ENCODE measurements around the gene RUNX3. TPM values are rescaled to one million over a fixed set of nuclear protein-coding genes. Genes with fewer than 3 reads are reported as not detected.

RUNX3 gene
- polyA plus RNA-seq, 4 donors, result 1.1 to 5.4 (median 3.6) TPM

- Histone ChIP-seq H3K27ac (ENCODE audit: low read depth in 1 of 3, low read length in 2 of 3) (peak overlapping the region in 2 of 3 donors; percentile 78 to 79), H3K4me1 (ENCODE audit: control insufficient read depth in 3 of 3, insufficient read depth in 2 of 3, low read depth in 1 of 3, low read length in 2 of 3) (peaks cover 0 to 59% (median 2%) of the 10 kb centered on the region in 3 donors), H3K4me3 (ENCODE audit: low read depth in 1 of 3, low read length in 3 of 3) (no peak overlapping the region), H3K27me3 (ENCODE audit: control insufficient read depth in 3 of 3, insufficient read depth in 3 of 3, low read length in 3 of 3) (no peaks in the 10 kb centered on the region), H3K9me3 (ENCODE audit: control insufficient read depth in 2 of 2, insufficient read depth in 1 of 2, low read depth in 1 of 2, low read length in 1 of 2) (no peaks in the 10 kb centered on the region), H3K36me3 (ENCODE audit: control insufficient read depth in 3 of 3, insufficient read depth in 2 of 3, low read depth in 1 of 3, low read length in 3 of 3) (no peaks in the 10 kb centered on the region)
- DNase-seq (peak; percentile 89 to 93), FAIRE-seq (no peak)
- WGBS, 3 donors, result 11 to 25% (median 13%) methylated on average over 8 of the region's 8 CpGs
These were observed 65.7 kb downstream of the RUNX3 start for GRCh38 chr1:24864370-24864777.

GRCh38 chr1:24862775-24863483 lies 67.1 kb downstream of the RUNX3 start:
- peak overlapping the region in 1 of 3 donors; percentile 79 for H3K27ac ChIP-seq (ENCODE audit: low read depth in 1 of 3, low read length in 2 of 3)
- DNase-seq (no peak), FAIRE-seq (no peak)
- WGBS, 3 donors, result 76 to 83% (median 78%) methylated on average over 12 of the region's 12 CpGs
- no peak overlapping the region for H3K4me3 ChIP-seq (ENCODE audit: low read depth in 1 of 3, low read length in 3 of 3)
- no peaks in the 10 kb centered on the region for H3K27me3 ChIP-seq (ENCODE audit: control insufficient read depth in 3 of 3, insufficient read depth in 3 of 3, low read length in 3 of 3)
- peaks cover 0 to 63% (median 2%) of the 10 kb centered on the region in 3 donors for H3K4me1 ChIP-seq (ENCODE audit: control insufficient read depth in 3 of 3, insufficient read depth in 2 of 3, low read depth in 1 of 3, low read length in 2 of 3)
- H3K36me3 ChIP-seq (ENCODE audit: control insufficient read depth in 3 of 3, insufficient read depth in 2 of 3, low read depth in 1 of 3, low read length in 3 of 3), result no peaks in the 10 kb centered on the region
- H3K9me3 ChIP-seq (ENCODE audit: control insufficient read depth in 2 of 2, insufficient read depth in 1 of 2, low read depth in 1 of 2, low read length in 1 of 2), result no peaks in the 10 kb centered on the region

- Histone ChIP-seq H3K27ac (ENCODE audit: low read depth in 1 of 3, low read length in 2 of 3) (peak overlapping the region in 1 of 3 donors; percentile 79), H3K27me3 (ENCODE audit: control insufficient read depth in 3 of 3, insufficient read depth in 3 of 3, low read length in 3 of 3) (no peaks in the 10 kb centered on the region), H3K9me3 (ENCODE audit: control insufficient read depth in 2 of 2, insufficient read depth in 1 of 2, low read depth in 1 of 2, low read length in 1 of 2) (peaks cover 0 to 3% of the 10 kb centered on the region in 2 donors), H3K36me3 (ENCODE audit: control insufficient read depth in 3 of 3, insufficient read depth in 2 of 3, low read depth in 1 of 3, low read length in 3 of 3) (no peaks in the 10 kb centered on the region), H3K4me1 (ENCODE audit: control insufficient read depth in 3 of 3, insufficient read depth in 2 of 3, low read depth in 1 of 3, low read length in 2 of 3) (peaks cover 0 to 71% (median 2%) of the 10 kb centered on the region in 3 donors), H3K4me3 (ENCODE audit: low read depth in 1 of 3, low read length in 3 of 3) (no peak overlapping the region)
- DNase-seq, result peak; percentile 69 to 71
- FAIRE-seq, result no peak
- 30 to 51% (median 47%) methylated on average over 28 of the region's 28 CpGs for WGBS, 3 donors
These were observed 68.0 kb downstream of the RUNX3 start for GRCh38 chr1:24861821-24862727.

GRCh38 chr1:24860841-24861240 lies 69.2 kb downstream of the RUNX3 start:
- Histone ChIP-seq H3K27ac (ENCODE audit: low read depth in 1 of 3, low read length in 2 of 3) (no peak overlapping the region), H3K27me3 (ENCODE audit: control insufficient read depth in 3 of 3, insufficient read depth in 3 of 3, low read length in 3 of 3) (no peaks in the 10 kb centered on the region), H3K4me3 (ENCODE audit: low read depth in 1 of 3, low read length in 3 of 3) (no peak overlapping the region), H3K4me1 (ENCODE audit: control insufficient read depth in 3 of 3, insufficient read depth in 2 of 3, low read depth in 1 of 3, low read length in 2 of 3) (peaks cover 0 to 62% (median 2%) of the 10 kb centered on the region in 3 donors), H3K36me3 (ENCODE audit: control insufficient read depth in 3 of 3, insufficient read depth in 2 of 3, low read depth in 1 of 3, low read length in 3 of 3) (no peaks in the 10 kb centered on the region), H3K9me3 (ENCODE audit: control insufficient read depth in 2 of 2, insufficient read depth in 1 of 2, low read depth in 1 of 2, low read length in 1 of 2) (peaks cover 0 to 4% of the 10 kb centered on the region in 2 donors)
- WGBS, 3 donors, result 36 to 72% (median 46%) methylated on average over 13 to 15 of the region's 15 CpGs
- DNase-seq, result peak in 1 of 2 donors; percentile 64
- FAIRE-seq, result no peak

GRCh38 chr1:24859063-24860010 lies 70.7 kb downstream of the RUNX3 start:
- Histone ChIP-seq H3K27me3 (ENCODE audit: control insufficient read depth in 3 of 3, insufficient read depth in 3 of 3, low read length in 3 of 3) (no peaks in the 10 kb centered on the region), H3K27ac (ENCODE audit: low read depth in 1 of 3, low read length in 2 of 3) (no peak overlapping the region), H3K9me3 (ENCODE audit: control insufficient read depth in 2 of 2, insufficient read depth in 1 of 2, low read depth in 1 of 2, low read length in 1 of 2) (peaks cover 0 to 4% of the 10 kb centered on the region in 2 donors), H3K4me3 (ENCODE audit: low read depth in 1 of 3, low read length in 3 of 3) (no peak overlapping the region), H3K4me1 (ENCODE audit: control insufficient read depth in 3 of 3, insufficient read depth in 2 of 3, low read depth in 1 of 3, low read length in 2 of 3) (peaks cover 0 to 50% (median 2%) of the 10 kb centered on the region in 3 donors), H3K36me3 (ENCODE audit: control insufficient read depth in 3 of 3, insufficient read depth in 2 of 3, low read depth in 1 of 3, low read length in 3 of 3) (no peaks in the 10 kb centered on the region)
- WGBS, 3 donors, result 84 to 87% (median 87%) methylated on average over 10 of the region's 10 CpGs
- no peak for DNase-seq
- FAIRE-seq, result no peak

- H3K36me3 ChIP-seq (ENCODE audit: control insufficient read depth in 3 of 3, insufficient read depth in 2 of 3, low read depth in 1 of 3, low read length in 3 of 3), result no peaks in the 10 kb centered on the region
- H3K4me1 ChIP-seq (ENCODE audit: control insufficient read depth in 3 of 3, insufficient read depth in 2 of 3, low read depth in 1 of 3, low read length in 2 of 3), result peaks cover 0 to 41% (median 2%) of the 10 kb centered on the region in 3 donors
- peaks cover 0 to 4% of the 10 kb centered on the region in 2 donors for H3K9me3 ChIP-seq (ENCODE audit: control insufficient read depth in 2 of 2, insufficient read depth in 1 of 2, low read depth in 1 of 2, low read length in 1 of 2)
- no peak overlapping the region for H3K4me3 ChIP-seq (ENCODE audit: low read depth in 1 of 3, low read length in 3 of 3)
- 61 to 85% (median 78%) methylated on average over 1 of the region's 1 CpG for whole genome bisulfite sequencing, 3 donors
- DNase-seq (no peak), FAIRE-seq (no peak)
- H3K27ac ChIP-seq (ENCODE audit: low read depth in 1 of 3, low read length in 2 of 3), result no peak overlapping the region
- H3K27me3 ChIP-seq (ENCODE audit: control insufficient read depth in 3 of 3, insufficient read depth in 3 of 3, low read length in 3 of 3), result no peaks in the 10 kb centered on the region
These were observed 71.8 kb downstream of the RUNX3 start for GRCh38 chr1:24858277-24858676.

- H3K4me1 ChIP-seq (ENCODE audit: control insufficient read depth in 3 of 3, insufficient read depth in 2 of 3, low read depth in 1 of 3, low read length in 2 of 3), result peaks cover 0 to 34% (median under 1%) of the 10 kb centered on the region in 3 donors
- no peak for FAIRE-seq
- peak overlapping the region in 1 of 3 donors; percentile 50 for H3K27ac ChIP-seq (ENCODE audit: low read depth in 1 of 3, low read length in 2 of 3)
- 28 to 66% (median 50%) methylated on average over 6 of the region's 6 CpGs for WGBS, 3 donors
- DNase-seq, result peak; percentile 44 to 67
- no peaks in the 10 kb centered on the region for H3K36me3 ChIP-seq (ENCODE audit: control insufficient read depth in 3 of 3, insufficient read depth in 2 of 3, low read depth in 1 of 3, low read length in 3 of 3)
- H3K9me3 ChIP-seq (ENCODE audit: control insufficient read depth in 2 of 2, insufficient read depth in 1 of 2, low read depth in 1 of 2, low read length in 1 of 2), result peaks cover 0 to 4% of the 10 kb centered on the region in 2 donors
- H3K27me3 ChIP-seq (ENCODE audit: control insufficient read depth in 3 of 3, insufficient read depth in 3 of 3, low read length in 3 of 3), result no peaks in the 10 kb centered on the region
- no peak overlapping the region for H3K4me3 ChIP-seq (ENCODE audit: low read depth in 1 of 3, low read length in 3 of 3)
These were observed 72.5 kb downstream of the RUNX3 start for GRCh38 chr1:24857507-24858133.

Data from small intestine (tissue), 7 donors.